IgD-negative memory B cell (primary cell): ENCODE measurements around the gene NELFCD. TPM values are rescaled to one million over a fixed set of nuclear protein-coding genes. Genes with fewer than 3 reads are reported as not detected.

Experiments
- H3K27ac Mint-ChIP-seq, 3 donors: one replicate each; pipeline ENCODE4 v1.8.0; 2020 to 2022; ENCODE audit warnings: mild to moderate bottlenecking in 3 of 3, mixed read lengths in 3 of 3, moderate library complexity in 1 of 3
- H3K27me3 Mint-ChIP-seq: one replicate; pipeline ENCODE4 v1.8.0; 2021; ENCODE audit warnings: mixed read lengths
- H3K36me3 Mint-ChIP-seq: one replicate; pipeline ENCODE4 v1.8.0; 2020; ENCODE audit warnings: mild to moderate bottlenecking, mixed read lengths
- H3K4me1 Mint-ChIP-seq, 3 donors: one replicate each; pipeline ENCODE4 v1.8.0; 2020 to 2022; ENCODE audit warnings: mixed read lengths in 3 of 3, mild to moderate bottlenecking in 1 of 3
- H3K4me3 Mint-ChIP-seq, 4 donors: one replicate each; pipeline ENCODE4 v1.8.0; 2020 to 2022; ENCODE audit warnings: mild to moderate bottlenecking in 4 of 4, mixed read lengths in 4 of 4, moderate library complexity in 3 of 4
- H3K9me3 Mint-ChIP-seq, 3 donors: one replicate each; pipeline ENCODE4 v1.8.0; 2020 to 2021; ENCODE audit warnings: mixed read lengths in 3 of 3, mild to moderate bottlenecking in 1 of 3
- polyA plus RNA-seq: library from polyadenylated mRNA; unstranded; fragments of 300-500 nt; fragmentation: Illumina TruSeq; gene quantifications from one replicate; pipeline ENCODE4 v1.2.3, GENCODE V29; 2021

Gene NELFCD
- polyA plus RNA-seq, 1 donor from 2014 or later = 79.6 TPM

- H3K4me3 Mint-ChIP-seq = peak overlapping the region; percentile 57 to 92 (median 80)
- peaks cover 28 to 33% (median 30%) of the 10 kb centered on the region in 3 donors for H3K4me1 Mint-ChIP-seq
- H3K9me3 Mint-ChIP-seq = no peaks in the 10 kb centered on the region
- H3K27ac Mint-ChIP-seq = peak overlapping the region in 2 of 3 donors; percentile 85 to 91
- H3K36me3 Mint-ChIP-seq = peaks cover 4% of the 10 kb centered on the region
- no peaks in the 10 kb centered on the region for H3K27me3 Mint-ChIP-seq
These were observed 35.0 kb downstream of the NELFCD start for GRCh38 chr20:59015812-59016711.

GRCh38 chr20:59016795-59017492, 35.9 kb downstream of the NELFCD start:
- H3K27ac Mint-ChIP-seq = peak overlapping the region in 2 of 3 donors; percentile 85 to 91
- H3K4me1 Mint-ChIP-seq = peaks cover 25 to 35% (median 28%) of the 10 kb centered on the region in 3 donors
- no peaks in the 10 kb centered on the region for H3K36me3 Mint-ChIP-seq
- H3K27me3 Mint-ChIP-seq = no peaks in the 10 kb centered on the region
- H3K9me3 Mint-ChIP-seq = no peaks in the 10 kb centered on the region
- H3K4me3 Mint-ChIP-seq = peak overlapping the region; percentile 25 to 92 (median 80)

- peak overlapping the region in 2 of 3 donors; percentile 29 to 91 for H3K27ac Mint-ChIP-seq
- no peaks in the 10 kb centered on the region for H3K27me3 Mint-ChIP-seq
- no peaks in the 10 kb centered on the region for H3K9me3 Mint-ChIP-seq
- H3K4me1 Mint-ChIP-seq = peaks cover 25 to 29% (median 28%) of the 10 kb centered on the region in 3 donors
- H3K36me3 Mint-ChIP-seq = no peaks in the 10 kb centered on the region
- H3K4me3 Mint-ChIP-seq = peak overlapping the region in 2 of 4 donors; percentile 86 to 92
These were observed 36.6 kb downstream of the NELFCD start for GRCh38 chr20:59017493-59018231.

GRCh38 chr20:59018817-59019216, 37.8 kb downstream of the NELFCD start:
- no peaks in the 10 kb centered on the region for H3K9me3 Mint-ChIP-seq
- H3K4me1 Mint-ChIP-seq = peaks cover 21 to 28% (median 23%) of the 10 kb centered on the region in 3 donors
- H3K4me3 Mint-ChIP-seq = no peak overlapping the region
- peak overlapping the region in 1 of 3 donors; percentile 90 for H3K27ac Mint-ChIP-seq
- no peaks in the 10 kb centered on the region for H3K27me3 Mint-ChIP-seq
- no peaks in the 10 kb centered on the region for H3K36me3 Mint-ChIP-seq

- no peaks in the 10 kb centered on the region for H3K36me3 Mint-ChIP-seq
- no peaks in the 10 kb centered on the region for H3K27me3 Mint-ChIP-seq
- H3K4me3 Mint-ChIP-seq = no peak within 1 kb of the TSS
- no peaks in the 10 kb centered on the region for H3K9me3 Mint-ChIP-seq
- peaks cover 21 to 26% (median 21%) of the 10 kb centered on the region in 3 donors for H3K4me1 Mint-ChIP-seq
- H3K27ac Mint-ChIP-seq = peak within 1 kb of the TSS in 2 of 3 donors; percentile 23 to 90
These were observed 38.2 kb downstream of the NELFCD start, which contains the start of gene TUBB1 for GRCh38 chr20:59019217-59019616. TUBB1 (plus strand) TSS chr20:59019429; CDS start chr20:59019523, 94 bp downstream.

GRCh38 chr20:59020938-59021551, 40.0 kb downstream of the NELFCD start:
- H3K27ac Mint-ChIP-seq = no peak overlapping the region
- no peaks in the 10 kb centered on the region for H3K36me3 Mint-ChIP-seq
- no peaks in the 10 kb centered on the region for H3K9me3 Mint-ChIP-seq
- H3K4me3 Mint-ChIP-seq = peak overlapping the region in 1 of 4 donors; percentile 9
- H3K27me3 Mint-ChIP-seq = no peaks in the 10 kb centered on the region
- H3K4me1 Mint-ChIP-seq = peaks cover 16 to 23% (median 21%) of the 10 kb centered on the region in 3 donors

GRCh38 chr20:59022754-59023153, 41.7 kb downstream of the NELFCD start:
- Mint-ChIP-seq H3K9me3 (no peaks in the 10 kb centered on the region), H3K36me3 (no peaks in the 10 kb centered on the region), H3K4me1 (peaks cover 4 to 19% (median 6%) of the 10 kb centered on the region in 3 donors), H3K27me3 (no peaks in the 10 kb centered on the region), H3K27ac (no peak overlapping the region), H3K4me3 (no peak overlapping the region)

GRCh38 chr20:59023616-59024015, 42.6 kb downstream of the NELFCD start:
- H3K27me3 Mint-ChIP-seq = no peaks in the 10 kb centered on the region
- H3K27ac Mint-ChIP-seq = no peak overlapping the region
- no peaks in the 10 kb centered on the region for H3K9me3 Mint-ChIP-seq
- H3K4me3 Mint-ChIP-seq = no peak overlapping the region
- H3K36me3 Mint-ChIP-seq = no peaks in the 10 kb centered on the region
- peaks cover 7 to 23% (median 9%) of the 10 kb centered on the region in 3 donors for H3K4me1 Mint-ChIP-seq

GRCh38 chr20:59024111-59024530, 43.1 kb downstream of the NELFCD start:
- no peaks in the 10 kb centered on the region for H3K27me3 Mint-ChIP-seq
- H3K36me3 Mint-ChIP-seq = no peaks in the 10 kb centered on the region
- no peak overlapping the region for H3K27ac Mint-ChIP-seq
- no peaks in the 10 kb centered on the region for H3K9me3 Mint-ChIP-seq
- H3K4me3 Mint-ChIP-seq = no peak overlapping the region
- H3K4me1 Mint-ChIP-seq = peaks cover 11 to 28% (median 14%) of the 10 kb centered on the region in 3 donors

- Mint-ChIP-seq H3K36me3 (no peaks in the 10 kb centered on the region), H3K27ac (no peak overlapping the region), H3K4me3 (no peak overlapping the region), H3K9me3 (no peaks in the 10 kb centered on the region), H3K4me1 (peaks cover 16 to 37% (median 20%) of the 10 kb centered on the region in 3 donors), H3K27me3 (no peaks in the 10 kb centered on the region)
These were observed 44.0 kb downstream of the NELFCD start for GRCh38 chr20:59025086-59025485.

GRCh38 chr20:59025511-59025910, 44.5 kb downstream of the NELFCD start:
- Mint-ChIP-seq H3K27ac (no peak overlapping the region), H3K4me1 (peaks cover 20 to 41% (median 24%) of the 10 kb centered on the region in 3 donors), H3K27me3 (no peaks in the 10 kb centered on the region), H3K36me3 (no peaks in the 10 kb centered on the region), H3K9me3 (no peaks in the 10 kb centered on the region), H3K4me3 (no peak overlapping the region)

- no peaks in the 10 kb centered on the region for H3K9me3 Mint-ChIP-seq
- peak overlapping the region in 2 of 3 donors; percentile 2 to 25 for H3K27ac Mint-ChIP-seq
- no peaks in the 10 kb centered on the region for H3K27me3 Mint-ChIP-seq
- H3K4me3 Mint-ChIP-seq = no peak overlapping the region
- peaks cover 26 to 48% (median 29%) of the 10 kb centered on the region in 3 donors for H3K4me1 Mint-ChIP-seq
- H3K36me3 Mint-ChIP-seq = no peaks in the 10 kb centered on the region
These were observed 46.1 kb downstream of the NELFCD start for GRCh38 chr20:59026904-59027740.

- Mint-ChIP-seq H3K36me3 (no peaks in the 10 kb centered on the region), H3K9me3 (no peaks in the 10 kb centered on the region), H3K4me3 (no peak overlapping the region), H3K27me3 (no peaks in the 10 kb centered on the region), H3K27ac (no peak overlapping the region), H3K4me1 (peaks cover 28 to 51% (median 34%) of the 10 kb centered on the region in 3 donors)
These were observed 46.8 kb downstream of the NELFCD start for GRCh38 chr20:59027741-59028320.
